SK-N-MC (cell line): Measurements from ENCODE around the gene IPO11.

Source experiments
- EZH2 ChIP-seq: fragments of 200-600 bp; sonication (generic); IDR thresholded peaks from one replicate; pipeline ENCODE4 v1.6.1; 2017; ENCODE audit warnings: antibody characterized with exemption
- POLR2AphosphoS5 ChIP-seq: IDR thresholded peaks from 2 replicates; pipeline ENCODE4 v1.6.1; 2012; ENCODE audit warnings: mild to moderate bottlenecking, low read depth, low read length, borderline replicate concordance

DNA sequence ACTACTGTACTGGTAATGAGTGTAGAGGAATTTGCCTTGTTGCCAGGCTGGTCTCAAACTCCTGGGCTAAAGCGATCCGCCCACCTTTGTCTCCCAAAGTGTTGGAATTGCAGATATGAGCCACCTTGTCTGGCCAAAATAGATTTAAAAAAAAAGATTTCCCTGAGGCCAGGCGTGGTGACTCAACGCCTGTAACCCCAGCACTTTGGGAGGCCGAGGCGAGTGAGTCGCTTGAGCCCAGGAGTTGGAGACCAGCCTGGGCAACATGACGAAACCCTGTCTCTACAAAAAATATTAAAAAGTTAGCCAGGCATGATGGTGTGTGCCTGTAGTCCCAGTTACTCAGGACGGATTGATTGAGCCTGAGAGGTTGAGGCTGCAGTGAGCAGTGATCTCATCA is 62.5 kb downstream of the IPO11 start:
- TF ChIP-seq POLR2AphosphoS5 (no peak), EZH2 (no peak)
